A549 (cell line): ENCODE results near the gene UBP1. TPM values are rescaled to one million over a fixed set of nuclear protein-coding genes. Genes with fewer than 3 reads are reported as not detected.

Experiments
- ATAC-seq, 2 experiments: fragments of 200-7000 bp in 1 of 2; fragments of >200 bp in 1 of 2; cut with Nextera tagmentation in 1 of 2; cut with Tn5 transposase in 1 of 2; 3 replicates each; pipeline versions ENCODE4 v1.8.0 to v1.9.1; 2018 to 2020; ENCODE audit warnings: mild to moderate bottlenecking in 1 of 2, moderate library complexity in 1 of 2
- CTCF ChIA-PET: fragments of 300-600 bp; sonication (Branson Sonifier 250); formaldehyde crosslinking; extraction: SDS; loops from one replicate; lab custom pipeline; 2021; ENCODE audit warnings: antibody characterized with exemption, inconsistent platforms; lab: Yijun Ruan, JAX
- POLR2A ChIA-PET: fragments of 350-600 bp; formaldehyde crosslinking; extraction: SDS; loops from one replicate; lab custom pipeline; 2021; ENCODE audit warnings: antibody characterized with exemption, inconsistent platforms; lab: Yijun Ruan, JAX
- DNase-seq, 2 experiments: peaks; one replicate each; pipeline versions ENCODE4 v3.0.0 to v3.0.0-alpha.2; 2011 to 2016; ENCODE audit warnings: low read depth in 1 of 2, low spot score in 1 of 2
- FAIRE-seq: peaks from 2 replicates; lab custom pipeline; 2011; peaks lifted over from hg19 to GRCh38; lab: Jason Lieb, UNC
- H3K27ac ChIP-seq, 2 experiments: fragments of >200 bp; sonication (Bioruptor Twin); formaldehyde crosslinking; 3 replicates each; pipeline ENCODE4 v1.5.1; 2016 to 2017
- H3K4me1 ChIP-seq: fragments of >200 bp; sonication (Bioruptor Twin); formaldehyde crosslinking; 3 replicates; pipeline ENCODE4 v1.6.1; 2016
- H3K4me2 ChIP-seq: fragments of >200 bp; sonication (Bioruptor Twin); formaldehyde crosslinking; 3 replicates; pipeline ENCODE4 v1.6.1; 2016
- H3K4me3 ChIP-seq: fragments of >200 bp; sonication (Bioruptor Twin); formaldehyde crosslinking; 3 replicates; pipeline ENCODE4 v1.5.1; 2016
- H3K9me3 ChIP-seq: fragments of >200 bp; sonication (Bioruptor Twin); formaldehyde crosslinking; 3 replicates; pipeline ENCODE4 v1.6.1; 2016
- BCL3 ChIP-seq: fragments of >200 bp; sonication (Bioruptor Twin); formaldehyde crosslinking; IDR thresholded peaks from 3 replicates; pipeline ENCODE4 v1.6.1; 2016
- CBX8 ChIP-seq: fragments of 200-600 bp; sonication (generic); IDR thresholded peaks from 2 replicates; pipeline ENCODE4 v1.6.1; 2016
- CTCF ChIP-seq: fragments of >200 bp; sonication (Bioruptor Twin); formaldehyde crosslinking; IDR thresholded peaks from 3 replicates; pipeline ENCODE4 v1.5.1; 2016
- E2F6 ChIP-seq: IDR thresholded peaks from 2 replicates; pipeline ENCODE4 v1.6.1; 2012; ENCODE audit warnings: low read depth, borderline replicate concordance
- EHF ChIP-seq: fragments of 250-450 bp; sonication (Bioruptor Pico); IDR thresholded peaks from 2 replicates; pipeline ENCODE4 v1.5.0; 2020; ENCODE audit warnings: mild to moderate bottlenecking
- ELK1 ChIP-seq: fragments of 150-350 bp; IDR thresholded peaks from 2 replicates; pipeline ENCODE4 v1.6.1; 2014; ENCODE audit warnings: low read depth, mild to moderate bottlenecking, low read length
- GATA3 ChIP-seq: IDR thresholded peaks from 2 replicates; pipeline ENCODE4 v1.6.1; 2012; ENCODE audit warnings: borderline replicate concordance
- HDAC2 ChIP-seq: fragments of 200-600 bp; sonication (generic); IDR thresholded peaks from 2 replicates; pipeline ENCODE4 v1.6.1; 2016
- HEYL ChIP-seq: fragments of 250-450 bp; sonication (Bioruptor Pico); IDR thresholded peaks from 2 replicates; pipeline ENCODE4 v1.8.0; 2021; ENCODE audit warnings: mild to moderate bottlenecking, moderate library complexity
- HMGXB4 ChIP-seq: fragments of 250-450 bp; sonication (Bioruptor Pico); IDR thresholded peaks from 2 replicates; pipeline ENCODE4 v1.5.0; 2021; ENCODE audit warnings: mild to moderate bottlenecking, moderate library complexity, borderline replicate concordance
- HOXB5 ChIP-seq: fragments of 250-450 bp; sonication (Bioruptor Pico); IDR thresholded peaks from 2 replicates; pipeline ENCODE4 v1.5.0; 2020; ENCODE audit warnings: mild to moderate bottlenecking, moderate library complexity
- JUN ChIP-seq, 2 experiments: fragments of >200 bp; sonication (Bioruptor Twin); formaldehyde crosslinking; IDR thresholded peaks; 2 replicates in 1 of 2; 3 replicates in 1 of 2; pipeline ENCODE4 v1.6.1; 2016 to 2017
- JUNB ChIP-seq: fragments of >200 bp; sonication (Bioruptor Twin); formaldehyde crosslinking; IDR thresholded peaks from 2 replicates; pipeline ENCODE4 v1.6.1; 2016
- MAFK ChIP-seq: fragments of 450-650 bp; IDR thresholded peaks from 2 replicates; pipeline ENCODE4 v1.6.1; 2014; ENCODE audit not compliant: partially characterized antibody
- MAX ChIP-seq: IDR thresholded peaks from 2 replicates; pipeline ENCODE4 v1.6.1; 2012
- MYC ChIP-seq: IDR thresholded peaks from 2 replicates; pipeline ENCODE4 v1.6.1; 2012; ENCODE audit warnings: mild to moderate bottlenecking, inconsistent platforms, low read length, improper control_type of control experiment, borderline replicate concordance
- NR3C1 ChIP-seq: fragments of >200 bp; sonication (Bioruptor Twin); formaldehyde crosslinking; IDR thresholded peaks from 3 replicates; pipeline ENCODE4 v1.6.1; 2017
- PHF8 ChIP-seq: fragments of 200-600 bp; sonication (generic); IDR thresholded peaks from 2 replicates; pipeline ENCODE4 v1.6.1; 2016; ENCODE audit warnings: low read depth, mild to moderate bottlenecking, antibody characterized with exemption, moderate library complexity, borderline replicate concordance
- RAD21 ChIP-seq, 2 experiments: fragments of >200 bp in 1 of 2; sonication (Bioruptor Twin) in 1 of 2; formaldehyde crosslinking in 1 of 2; IDR thresholded peaks in 1 of 2; conservative IDR thresholded peaks in 1 of 2; 2 replicates in 1 of 2; 3 replicates in 1 of 2; pipeline ENCODE4 v1.6.1; 2012 to 2018; ENCODE audit warnings: inconsistent platforms in 1 of 2
- RARB ChIP-seq: fragments of 250-450 bp; sonication (Bioruptor Pico); IDR thresholded peaks from 2 replicates; pipeline ENCODE4 v1.8.0; 2021; ENCODE audit warnings: mild to moderate bottlenecking, moderate library complexity
- SMC3 ChIP-seq: fragments of >200 bp; sonication (Bioruptor Twin); formaldehyde crosslinking; IDR thresholded peaks from 3 replicates; pipeline ENCODE4 v1.6.1; 2018; ENCODE audit warnings: inconsistent platforms
- TFCP2L1 ChIP-seq: fragments of 250-450 bp; sonication (Bioruptor Pico); IDR thresholded peaks from 2 replicates; pipeline ENCODE4 v1.5.0; 2021; ENCODE audit warnings: mild to moderate bottlenecking
- TP53 ChIP-seq: fragments of 250-450 bp; sonication (Bioruptor Pico); IDR thresholded peaks from 2 replicates; pipeline ENCODE4 v1.5.0; 2021; ENCODE audit warnings: mild to moderate bottlenecking, moderate library complexity
- WGBS: methylation state at CpG from one replicate; pipeline ENCODE4 v1.1.6; 2017; ENCODE audit errors: missing lambda C conversion rate; 5-methylcytosine and 5-hydroxymethylcytosine counted together
- polyA plus RNA-seq, 4 experiments: library from polyadenylated mRNA; depleted of rRNA in 3 of 4; stranded (reverse); fragments of >200 nt; fragmentation: RNase III in 1 of 4; extraction: RNeasy Plus Mini Kit Qiagen cat#74134 plus additional on column Dnase treatment in 1 of 4; gene quantifications; 2 replicates in 3 of 4; 3 replicates in 1 of 4; pipeline ENCODE4 v1.2.3, GENCODE V29; 2011 to 2017

The UBP1 gene
- polyA plus RNA-seq, 2 of the 4 experiments (the other 2 are of a cell fraction) = 48.6 to 92.5 TPM

GRCh38 chr3:33439546-33440327, 468 bp downstream of the UBP1 start:
- H3K27ac ChIP-seq = peak overlapping the region; percentile 96 to 98
- ChIA-PET CTCF (interaction anchor here (0.8 to 4.9 kb wide), 7 partner anchors 11 to 308 kb away, joined by 3 to 20 read pairs (median 3); no protein-coding TSS in a partner anchor), POLR2A (interaction anchor here (1.0 to 1.4 kb wide), 7 partner anchors 10 to 359 kb away, joined by 3 to 15 read pairs (median 6); partner anchors contain the start of gene PDCD6IP)
- H3K4me2 ChIP-seq = peak overlapping the region; percentile 98
- H3K4me3 ChIP-seq = peak overlapping the region; percentile 79
- DNase-seq (peak; percentile 35 to 54), ATAC-seq (peak; percentile 0 to 55), FAIRE-seq (no peak)
- TF ChIP-seq TFCP2L1 (peak; percentile 75; the same call in 1 of the 2 replicates), MYC (no peak), CTCF (peak; percentile 36), PHF8 (peak; percentile 34; the same call in 1 of the 2 replicates), ELK1 (no peak), JUN (IDR thresholded peaks at IDR 0.05) (peak; percentile 68 to 90; a peak in 4 of 5 replicates), MAFK (no peak), NR3C1 (no peak), TP53 (CRISPR knock-in tag) (peak; percentile 59; the same call in 1 of the 2 replicates), CBX8 (no peak), JUNB (no peak), BCL3 (peak; percentile 93; the same call in 1 of the 3 replicates), HDAC2 (no peak), MAX (peak; percentile 48), HEYL (CRISPR knock-in tag) (no peak), HMGXB4 (no peak), HOXB5 (no peak), SMC3 (peak; percentile 28; the same call in 1 of the 3 replicates), RARB (CRISPR knock-in tag) (no peak), RAD21 (conservative IDR thresholded peaks at IDR 0.05 in 1 of 2, IDR thresholded peaks at IDR 0.05 in 1 of 2) (peak in 1 of 2 experiments; percentile 11; a peak in 1 of 5 replicates), EHF (no peak), GATA3 (no peak), E2F6 (0 out of 2 replicates have a peak, but pooled peaks have one; percentile 31)
- no peaks in the 10 kb centered on the region for H3K9me3 ChIP-seq
- 0% methylated on average over 8 of the region's 93 CpGs for WGBS
- peaks cover 38% of the 10 kb centered on the region for H3K4me1 ChIP-seq
